GM18870 (cell line): Measurements from ENCODE around the gene FHAD1.

Source experiments
- ATAC-seq: cut with Tn5 transposase; IDR thresholded peaks from one replicate; pipeline ENCODE4 v1.9.1; 2021; ENCODE audit warnings: moderate library complexity; ENCODE audit not compliant: unreplicated experiment

Gene FHAD1

DNA sequence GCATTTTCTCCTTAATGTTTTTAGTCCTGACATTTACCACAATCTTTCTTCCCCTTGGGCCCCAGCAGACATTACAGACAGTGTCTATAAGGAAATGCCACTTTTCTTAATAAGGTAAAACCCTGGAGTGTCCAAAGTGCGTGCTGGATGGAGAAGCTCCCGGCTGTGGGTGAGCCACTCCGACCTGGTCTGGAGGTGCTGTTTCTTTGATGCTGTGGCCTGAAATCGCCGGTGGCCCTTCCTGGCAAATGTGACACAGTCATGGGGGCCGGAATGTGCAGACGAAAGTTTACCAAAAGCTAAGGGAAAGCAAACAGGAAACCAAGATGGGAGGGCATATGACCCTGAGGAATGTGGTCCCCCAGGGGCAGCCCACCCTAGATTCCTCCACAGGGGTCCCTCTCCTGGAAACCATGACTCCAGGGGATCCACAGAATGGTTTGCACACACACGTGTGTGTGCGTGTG lies 77.9 kb downstream of the FHAD1 start:
- ATAC-seq = no peak

DNA sequence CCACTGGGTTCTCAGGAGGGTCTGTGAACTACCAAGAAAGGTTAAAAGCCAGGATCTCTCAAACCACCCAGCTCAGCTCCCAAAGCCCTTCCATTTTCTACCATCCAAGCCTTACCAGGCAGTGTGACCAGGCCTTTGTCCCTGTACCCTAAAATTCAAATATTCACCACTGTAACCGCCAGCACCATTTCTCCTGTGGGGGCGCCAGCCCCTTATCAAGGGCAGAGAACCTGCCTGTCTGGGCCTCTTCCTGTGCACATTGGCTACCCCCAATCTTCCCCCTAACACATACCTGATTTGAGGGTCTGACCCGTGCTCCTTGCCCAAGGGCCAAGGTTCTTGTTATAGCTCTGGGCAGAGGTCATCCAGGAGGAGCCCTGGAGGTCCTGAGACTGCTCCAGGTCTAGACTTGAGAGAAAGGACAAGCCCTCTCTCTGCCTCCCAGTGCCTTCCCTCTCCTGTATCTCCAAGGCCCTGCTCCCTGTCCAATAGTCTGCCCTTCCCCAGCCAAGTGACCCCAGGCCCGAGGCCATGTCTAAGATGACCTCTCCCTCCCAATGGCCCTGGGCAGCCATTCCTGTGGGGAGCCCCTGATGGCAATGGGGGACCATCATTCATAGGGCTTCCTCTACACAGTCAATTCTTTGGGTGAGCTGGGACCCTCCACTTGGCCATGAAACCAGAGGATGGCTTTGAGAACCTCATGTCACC lies 78.5 kb downstream of the FHAD1 start:
- ATAC-seq = no peak

DNA sequence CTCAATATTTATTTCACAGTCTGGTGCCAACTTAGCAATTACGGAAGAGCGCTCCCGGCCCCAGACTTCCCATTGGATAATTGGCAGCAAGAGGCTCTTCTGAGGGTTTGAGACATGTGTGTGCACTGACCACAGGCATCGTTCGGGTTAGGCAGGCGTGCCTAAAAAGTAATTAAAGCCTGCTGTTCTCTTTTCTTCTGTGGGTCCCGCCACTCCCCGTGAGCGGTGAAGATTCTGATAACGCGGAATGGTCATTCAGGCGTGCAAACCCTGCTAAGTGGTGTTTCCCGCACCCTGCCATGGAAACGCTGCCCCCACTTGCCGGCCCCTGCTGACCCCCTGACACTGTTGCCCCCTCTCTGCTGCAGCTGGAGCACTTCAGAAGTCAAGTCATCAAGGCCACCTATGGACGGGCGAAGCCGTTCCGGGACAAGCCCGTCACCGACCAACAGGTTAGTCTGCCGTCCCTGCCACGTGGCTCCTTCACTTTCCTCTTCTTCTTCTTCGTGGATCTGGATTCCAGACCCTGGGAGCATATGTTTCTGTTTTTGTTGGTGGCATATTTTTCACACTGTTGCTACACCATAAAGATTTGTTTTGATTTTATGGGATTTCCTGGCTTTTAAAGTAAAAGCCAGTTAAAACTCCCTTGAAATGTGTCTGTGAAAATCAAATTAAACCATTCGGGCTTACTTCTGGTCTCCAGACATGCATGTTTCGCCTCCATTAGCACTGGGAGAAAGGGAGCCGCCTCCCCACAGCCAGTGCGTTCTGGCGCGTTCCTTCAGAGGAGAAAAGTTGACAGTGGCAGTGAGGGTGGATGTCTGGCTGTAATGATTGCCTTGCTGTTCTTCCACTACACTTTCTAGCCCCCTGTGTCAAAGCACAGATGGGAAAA lies 79.9 kb downstream of the FHAD1 start:
- ATAC-seq = no peak

DNA sequence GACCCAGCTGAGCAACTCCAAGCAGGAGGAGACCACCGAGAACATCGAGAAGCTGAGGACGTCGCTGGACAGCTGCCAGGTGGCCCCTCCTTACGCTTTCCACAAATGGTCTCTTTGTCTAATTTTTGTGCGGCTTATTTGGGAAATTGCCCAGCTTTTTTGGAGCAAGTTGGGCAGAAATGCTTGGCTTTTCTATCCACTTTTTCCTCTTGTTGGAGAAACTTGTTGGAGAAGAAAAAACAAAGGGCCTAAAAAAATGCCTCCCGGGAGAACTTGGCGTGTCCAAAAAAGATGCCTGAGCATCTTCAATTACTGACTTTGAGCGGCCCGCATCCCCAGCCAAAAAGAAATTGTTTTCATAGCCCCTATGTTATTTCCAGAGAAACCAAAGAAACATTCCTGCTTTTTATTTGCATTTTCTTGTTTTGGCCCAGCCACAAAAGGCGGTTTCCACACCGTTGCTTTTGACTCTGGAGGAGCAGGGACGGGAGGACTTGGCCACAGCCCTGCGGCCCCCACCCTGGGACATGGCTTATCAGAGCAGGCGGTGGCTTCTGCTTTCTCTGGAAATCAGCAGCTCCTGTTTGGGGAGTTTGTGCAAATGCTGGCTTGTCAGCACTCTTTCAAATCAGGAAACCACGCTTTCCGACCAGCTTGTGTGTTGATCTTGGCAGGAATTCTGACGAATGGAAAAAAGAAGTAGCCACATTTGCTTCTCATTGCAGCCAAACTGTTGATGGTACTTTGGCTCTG lies 81.5 kb downstream of the FHAD1 start:
- no peak for ATAC-seq

DNA sequence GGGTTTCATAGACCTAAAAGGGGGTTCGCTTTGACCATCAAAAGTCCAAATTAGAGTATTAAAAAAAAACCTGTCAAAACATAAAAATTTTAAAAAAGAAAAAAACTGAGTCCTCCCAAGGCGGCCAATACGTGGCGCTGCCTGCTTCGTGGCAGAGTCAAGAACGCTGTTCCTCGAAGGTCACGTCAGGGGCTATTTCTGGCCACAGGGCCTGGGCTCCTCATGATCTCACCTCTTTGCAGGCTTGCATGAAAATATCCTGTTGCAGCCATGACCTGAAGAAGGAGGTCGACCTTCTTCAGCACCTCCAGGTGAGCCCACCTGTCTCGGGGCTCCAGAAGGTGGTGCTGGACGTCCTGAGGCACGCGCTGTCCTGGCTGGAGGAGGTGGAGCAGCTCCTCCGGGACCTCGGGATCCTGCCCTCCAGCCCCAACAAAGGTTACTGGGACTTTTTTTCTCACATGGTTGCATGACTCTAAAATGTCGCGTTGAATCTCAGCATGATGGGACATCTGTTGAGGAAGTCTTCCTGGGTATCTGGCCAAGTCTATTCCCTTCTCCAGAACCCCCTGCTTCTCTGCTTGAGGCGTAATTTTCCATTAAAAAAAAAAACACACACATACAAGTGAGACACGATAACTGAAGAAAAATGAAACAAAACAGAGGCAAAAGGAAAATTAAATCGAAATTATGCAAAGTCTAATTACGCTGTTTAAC lies 82.2 kb downstream of the FHAD1 start:
- no peak for ATAC-seq

DNA sequence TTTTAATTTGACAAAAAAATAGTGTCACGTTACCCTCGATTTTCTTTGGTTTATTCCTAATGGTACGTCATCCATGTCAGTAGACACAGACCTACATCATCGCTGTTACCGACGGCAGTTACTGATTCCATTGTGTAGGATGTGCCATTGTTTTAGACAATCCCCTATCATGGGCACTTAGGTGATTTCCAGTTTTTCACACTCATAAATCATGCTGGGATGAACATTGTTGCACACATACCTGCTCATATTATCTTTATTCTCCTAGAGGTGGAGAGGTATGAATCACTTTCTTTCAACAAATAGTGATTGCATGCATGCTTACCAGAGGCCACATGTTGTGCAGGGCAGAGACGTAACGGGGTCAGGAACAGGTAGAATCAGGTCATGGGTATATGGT lies 83.0 kb downstream of the FHAD1 start:
- no peak for ATAC-seq

DNA sequence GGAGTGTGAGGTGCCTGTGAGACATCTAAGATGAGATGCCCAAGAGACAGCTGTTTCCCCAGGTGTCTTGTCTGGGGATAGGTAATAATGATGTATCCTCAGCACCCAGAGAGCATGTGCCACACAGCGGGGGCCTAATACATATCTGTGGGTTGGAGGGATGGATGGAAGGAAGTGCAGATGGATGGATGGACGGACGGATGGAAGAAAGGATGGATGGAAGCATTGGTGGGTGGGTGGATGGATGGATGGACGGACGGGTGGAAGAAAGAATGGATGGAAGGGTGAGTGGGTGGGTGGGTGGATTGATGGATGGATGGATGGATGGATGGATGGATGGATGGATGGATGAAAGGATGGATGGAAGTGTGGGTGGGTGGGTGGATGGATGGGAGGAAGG lies 84.2 kb downstream of the FHAD1 start:
- no peak for ATAC-seq

DNA sequence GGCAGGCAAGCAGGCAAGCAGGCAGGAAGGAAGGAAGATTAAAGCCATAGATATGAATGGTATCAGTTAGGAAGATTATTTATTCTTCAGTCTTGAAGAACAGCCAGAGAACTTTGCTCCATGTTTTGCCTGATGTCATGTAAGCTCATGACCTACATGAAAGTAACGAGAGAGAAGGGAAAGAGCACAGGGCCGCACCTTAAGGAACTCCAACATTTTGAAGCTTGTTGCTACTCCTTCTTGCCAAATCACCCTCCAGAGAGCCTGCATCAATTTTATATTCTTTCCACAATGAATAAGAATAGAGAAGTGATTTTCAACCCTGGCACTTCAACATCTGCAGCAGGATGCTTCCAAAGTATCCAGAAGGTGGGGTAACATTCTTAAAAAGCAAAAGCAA lies 84.7 kb downstream of the FHAD1 start:
- ATAC-seq = no peak

DNA sequence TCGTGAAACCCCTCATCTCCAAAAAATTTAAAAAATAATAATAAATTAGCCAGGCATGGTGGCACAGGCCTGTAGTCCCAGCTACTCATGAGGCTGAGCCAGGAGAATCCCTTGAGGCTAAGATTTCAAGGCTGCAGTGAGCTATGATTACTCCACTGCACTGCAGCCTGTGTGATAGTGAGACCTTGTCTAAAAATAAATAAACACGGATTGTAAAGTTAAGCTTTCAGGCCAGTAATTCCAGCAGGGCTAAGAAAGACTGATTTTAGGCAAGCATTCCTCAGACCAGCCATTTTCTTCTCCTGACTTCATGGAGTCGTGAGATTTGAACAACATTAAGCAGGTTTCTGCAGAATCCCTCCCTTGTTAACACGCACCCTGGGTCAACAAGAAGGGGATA lies 85.5 kb downstream of the FHAD1 start:
- ATAC-seq = no peak

DNA sequence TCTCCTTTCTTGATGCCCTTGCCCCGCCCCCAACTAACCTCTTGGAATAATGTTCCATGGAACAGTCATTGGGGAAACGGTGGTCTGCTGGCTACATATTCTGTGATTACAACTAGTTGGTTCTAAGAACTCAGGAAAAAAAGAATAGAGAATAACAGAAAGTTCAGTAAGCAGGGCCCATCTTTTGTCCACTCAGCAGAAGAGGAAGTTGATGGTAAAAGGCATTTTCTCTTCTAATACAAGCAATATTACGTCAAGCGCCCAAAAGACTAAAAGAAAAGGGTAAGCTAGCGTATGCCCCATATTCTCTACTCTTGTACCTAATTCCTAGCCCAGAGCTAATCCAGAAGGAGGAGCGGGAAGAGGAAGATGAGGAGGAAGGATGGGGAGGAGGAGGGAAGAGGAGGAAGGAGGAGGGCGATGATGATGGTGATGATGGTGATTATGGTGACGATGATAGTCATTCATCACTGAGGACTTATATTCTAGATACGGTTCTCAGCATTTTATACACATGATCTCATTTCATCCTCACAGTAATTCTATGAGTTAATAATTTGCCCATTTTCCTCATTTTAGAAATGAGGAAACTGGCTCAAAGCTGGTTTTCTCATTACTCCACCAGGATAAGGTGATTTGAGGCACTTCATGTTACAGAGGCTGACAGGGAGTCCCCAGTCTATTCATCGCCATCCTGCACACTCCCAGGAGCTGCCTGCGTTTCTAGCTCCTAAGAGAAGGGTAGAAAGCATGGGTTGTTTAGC lies 86.1 kb downstream of the FHAD1 start:
- no peak for ATAC-seq

DNA sequence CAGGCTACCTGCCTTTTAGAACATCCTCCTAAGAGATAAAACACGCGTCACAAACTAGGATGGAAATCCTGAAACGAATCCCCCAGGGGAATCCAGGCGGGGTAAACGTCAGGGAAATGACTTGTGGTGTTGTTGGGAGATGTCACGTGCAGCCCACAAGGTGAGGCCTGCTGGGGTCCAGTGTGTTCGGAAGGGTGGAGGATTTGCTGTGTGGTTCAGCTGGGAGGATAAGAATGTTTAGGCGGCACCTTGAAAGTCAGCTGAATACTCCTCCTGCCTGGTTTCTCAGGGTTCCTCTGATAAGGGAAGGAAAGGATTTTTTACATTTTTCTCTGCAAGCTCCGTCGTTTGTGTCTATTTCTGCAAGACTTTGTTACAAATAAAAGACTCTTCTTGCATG lies 88.0 kb downstream of the FHAD1 start:
- ATAC-seq = no peak

DNA sequence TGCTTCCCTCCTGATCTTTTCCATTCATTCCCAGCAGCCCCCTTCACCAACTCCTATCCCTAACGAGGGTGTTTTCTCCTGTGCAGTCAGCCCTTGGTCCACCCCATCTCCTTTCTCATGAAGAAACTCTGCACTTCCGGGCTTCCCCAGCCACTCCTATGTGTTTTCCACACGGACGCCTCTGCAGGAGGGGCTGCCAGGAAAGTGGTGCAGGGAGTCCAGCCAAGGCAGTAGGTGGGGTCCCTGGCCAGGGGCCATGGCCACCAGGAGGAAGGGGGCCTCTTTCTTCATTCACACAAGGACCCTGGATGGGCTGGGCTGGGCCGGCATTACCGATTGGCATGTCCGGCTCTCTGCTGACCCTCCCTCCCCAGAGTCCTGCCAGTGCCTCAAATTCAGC lies 89.8 kb downstream of the FHAD1 start:
- ATAC-seq = no peak

DNA sequence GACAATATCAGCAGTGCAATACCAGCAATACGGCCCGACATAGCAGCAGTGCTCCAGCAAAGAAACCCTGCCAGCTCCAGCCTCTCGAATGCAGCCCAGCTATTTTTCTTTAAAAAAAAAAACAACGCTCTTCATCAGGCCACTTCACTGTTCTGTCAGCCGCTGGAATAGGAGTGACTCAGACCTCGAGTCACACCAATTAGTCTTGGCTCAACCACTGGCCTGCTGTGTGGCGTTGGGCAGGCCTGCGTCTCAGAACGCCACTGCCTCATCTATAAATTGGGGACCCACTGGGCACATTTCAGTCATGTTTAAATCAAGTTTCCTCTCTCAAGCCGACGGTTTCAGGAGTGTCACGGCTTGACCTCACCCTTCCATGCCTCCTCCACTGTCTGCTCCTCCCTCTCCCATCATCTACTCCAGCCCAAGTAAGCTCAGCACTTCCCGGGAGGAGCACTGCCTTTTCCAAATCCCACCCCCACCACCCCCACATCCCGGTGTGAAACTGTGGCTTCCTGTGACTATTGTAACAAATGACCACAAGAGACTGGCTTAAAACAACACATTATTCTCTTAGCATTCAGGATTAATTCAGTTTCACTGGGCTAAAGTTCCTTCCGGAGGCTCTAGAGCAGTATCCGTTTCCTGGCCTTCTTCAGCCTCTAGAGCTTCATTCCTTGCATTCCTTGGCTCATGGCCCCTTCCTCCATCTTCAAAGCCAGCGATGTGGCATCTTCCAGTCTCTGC lies 90.8 kb downstream of the FHAD1 start:
- no peak for ATAC-seq

DNA sequence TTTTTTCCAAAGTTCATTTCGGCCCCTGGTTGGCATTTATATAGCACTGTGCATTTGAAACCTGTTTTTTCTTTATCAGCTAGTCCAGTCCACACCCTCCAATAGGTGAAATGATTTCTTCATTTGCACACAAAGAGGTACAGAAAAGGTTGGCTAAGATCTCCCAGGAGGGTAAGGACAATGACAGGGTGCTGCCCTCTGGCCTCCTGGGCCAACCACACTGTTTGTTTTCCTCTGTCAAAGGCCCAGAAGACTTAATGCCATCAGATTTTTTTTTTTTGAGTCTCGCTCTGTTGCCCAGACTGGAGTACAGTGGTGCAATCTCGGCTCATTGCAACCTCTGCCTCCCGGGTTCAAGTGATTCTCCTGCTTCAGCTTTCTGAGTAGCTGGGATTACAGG lies 92.5 kb downstream of the FHAD1 start:
- no peak for ATAC-seq

DNA sequence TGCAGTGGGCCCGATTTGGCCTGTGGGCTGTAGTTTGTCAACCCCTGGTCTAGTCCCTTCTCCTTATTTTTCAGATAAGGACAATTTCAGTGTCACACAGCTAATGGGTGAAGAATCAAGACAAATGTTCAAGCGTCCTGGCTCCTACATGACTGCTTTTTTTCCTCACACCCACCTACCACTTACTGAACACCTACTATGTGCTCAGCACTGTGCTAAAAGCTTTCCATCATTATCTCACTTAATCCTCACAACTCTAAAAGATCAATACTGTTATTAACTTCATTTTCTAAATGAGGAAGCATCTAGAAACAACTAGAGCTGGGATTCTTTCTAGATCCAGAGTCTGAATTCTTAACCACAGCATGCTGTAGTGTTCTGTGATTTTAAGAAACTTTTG lies 94.2 kb downstream of the FHAD1 start:
- ATAC-seq = no peak

DNA sequence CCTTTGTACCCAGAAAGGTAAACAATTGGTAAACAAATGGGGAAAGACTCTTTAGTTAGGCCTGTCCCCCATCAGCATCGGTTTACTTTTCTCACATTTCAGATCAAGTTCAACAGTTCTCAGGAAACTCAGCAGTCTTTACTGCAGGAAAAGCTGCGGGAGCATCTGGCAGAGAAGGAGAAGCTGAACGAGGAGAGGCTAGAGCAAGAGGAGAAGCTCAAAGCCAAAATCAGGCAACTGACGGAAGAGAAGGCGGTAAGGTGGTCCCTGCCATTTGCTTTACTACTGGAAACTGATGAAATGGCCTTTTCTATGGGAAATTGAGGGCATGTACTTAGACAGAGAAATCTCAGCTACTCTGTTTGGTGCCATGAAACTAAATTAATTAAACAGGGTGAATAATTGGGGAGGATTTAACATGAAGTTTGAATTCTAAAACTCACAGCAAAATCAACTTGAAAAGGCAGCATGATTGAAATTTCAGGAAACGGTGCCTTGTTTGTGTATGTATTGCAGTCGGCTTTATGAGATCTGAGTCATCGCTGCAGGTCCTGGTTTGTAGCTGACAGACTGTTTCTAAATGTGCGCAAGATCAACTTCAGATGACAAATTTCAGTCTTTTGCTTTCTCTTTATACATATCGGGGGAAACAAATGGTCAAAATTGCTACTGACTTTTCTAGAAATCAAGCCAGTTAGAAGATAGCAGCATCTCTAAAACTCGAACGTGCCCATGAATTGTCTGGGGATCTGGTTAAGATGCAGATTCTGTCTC lies 94.8 kb downstream of the FHAD1 start:
- ATAC-seq = no peak

DNA sequence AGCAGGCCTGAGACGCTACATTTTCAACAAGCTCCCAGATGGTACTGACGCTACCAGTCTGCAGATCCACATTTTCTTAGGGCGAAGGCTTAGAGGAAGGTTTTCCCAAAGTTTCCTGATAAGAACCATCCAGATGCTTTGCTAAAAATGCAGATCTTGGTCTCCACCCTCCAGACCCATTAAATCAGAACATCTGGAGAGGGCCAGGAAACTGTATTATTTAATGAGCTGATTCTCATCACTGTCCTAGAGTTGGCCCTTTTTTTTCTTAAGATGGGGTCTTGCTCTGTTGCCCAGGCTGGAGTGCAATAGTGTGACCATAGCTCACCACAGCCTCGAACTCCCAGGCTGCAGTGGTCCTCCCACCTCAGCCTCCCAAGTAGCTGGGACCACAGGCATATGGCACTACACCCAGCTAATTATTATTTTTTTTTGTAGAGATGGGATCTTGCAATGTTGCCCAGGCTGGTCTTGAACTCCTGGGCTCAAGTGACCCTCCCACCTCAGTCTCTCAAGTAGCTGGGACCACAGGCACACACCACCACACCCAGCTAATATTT lies 95.5 kb downstream of the FHAD1 start:
- no peak for ATAC-seq

DNA sequence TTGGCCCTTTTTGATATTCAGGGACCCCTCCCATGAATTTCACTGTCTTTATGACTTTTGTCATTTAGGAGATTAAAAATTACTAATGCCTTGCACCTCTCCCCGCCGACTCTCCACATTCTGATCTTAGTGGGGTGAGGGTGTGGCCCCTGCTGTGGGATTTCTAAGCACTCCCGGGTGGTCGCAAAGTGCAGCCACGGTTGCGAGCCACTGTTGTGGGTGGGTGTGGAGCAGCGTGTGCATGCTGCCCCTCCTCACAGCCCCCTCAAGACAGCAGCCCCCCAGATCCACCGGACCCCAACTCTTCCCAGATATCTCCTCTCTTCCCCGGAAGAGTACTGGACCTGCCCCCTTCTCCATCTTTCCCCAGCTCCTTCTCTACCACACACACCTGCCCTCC lies 96.1 kb downstream of the FHAD1 start:
- no peak for ATAC-seq
